K562 (cell line): ENCODE results near the gene TAS2R13. TPM values are rescaled to one million over a fixed set of nuclear protein-coding genes. Genes with fewer than 3 reads are reported as not detected.

Experiments
- BMI1 ChIP-seq: fragments of 150-350 bp; IDR thresholded peaks from 2 replicates; pipeline ENCODE4 v1.6.1; 2014; ENCODE audit warnings: low read length
- EWSR1 ChIP-seq: fragments of 450-650 bp; IDR thresholded peaks from 2 replicates; pipeline ENCODE4 v1.6.1; 2018; ENCODE audit warnings: borderline replicate concordance, mild to moderate bottlenecking, low read depth, moderate library complexity; ENCODE audit not compliant: partially characterized antibody
- EZH2 ChIP-seq: IDR thresholded peaks from 2 replicates; pipeline ENCODE4 v1.6.1; 2012; ENCODE audit warnings: low read depth, mild to moderate bottlenecking, inconsistent platforms, low read length, borderline replicate concordance
- FUS ChIP-seq: fragments of 200-400 bp; formaldehyde crosslinking; optimal IDR thresholded peaks from 2 replicates; pipeline ENCODE3; 2017; ENCODE audit warnings: low read depth, low read length
- SRSF7 ChIP-seq: fragments of 200-400 bp; formaldehyde crosslinking; optimal IDR thresholded peaks from 2 replicates; pipeline ENCODE3; 2017; ENCODE audit warnings: mild to moderate bottlenecking, low read depth, low read length
- ZBTB11 ChIP-seq, 3 experiments: fragments of 200-800 bp in 1 of 3; fragments of 250-450 bp in 1 of 3; fragments of 450-650 bp in 1 of 3; sonication (Bioruptor Pico) in 1 of 3; sonication (Bioruptor generic) in 1 of 3; formaldehyde crosslinking in 1 of 3; IDR thresholded peaks; 2 replicates each; pipeline versions ENCODE4 v1.6.1 to v1.8.0; 2016 to 2022; ENCODE audit warnings: mild to moderate bottlenecking in 2 of 3, missing genetic modification characterization in 2 of 3, missing compliant biosample characterization in 1 of 3, moderate library complexity in 1 of 3
- ZBTB12 ChIP-seq: fragments of 250-450 bp; sonication (Bioruptor Pico); IDR thresholded peaks from 2 replicates; pipeline ENCODE4 v1.4.0; 2020
- ZBTB34 ChIP-seq: fragments of 250-450 bp; sonication (Bioruptor Pico); IDR thresholded peaks from 2 replicates; pipeline ENCODE4 v1.8.0; 2021; ENCODE audit warnings: mild to moderate bottlenecking, moderate library complexity
- ZNF407 ChIP-seq: fragments of 450-650 bp; IDR thresholded peaks from 2 replicates; pipeline ENCODE4 v1.6.1; 2016; ENCODE audit warnings: low read depth
- ZNF512 ChIP-seq: IDR thresholded peaks from 2 replicates; pipeline ENCODE4 v1.6.1; 2016; ENCODE audit warnings: missing genetic modification characterization, missing compliant biosample characterization
- ZNF668 ChIP-seq: fragments of 250-450 bp; sonication (Bioruptor Pico); IDR thresholded peaks from 2 replicates; pipeline ENCODE4 v1.8.0; 2022; ENCODE audit warnings: mild to moderate bottlenecking, inconsistent platforms
- polyA plus RNA-seq, 8 experiments: library from polyadenylated mRNA; depleted of rRNA in 4 of 8; stranded (reverse) in 5 of 8; unstranded in 3 of 8; fragments of >200 nt; fragmentation: Nextera tagmentation in 2 of 8; fragmentation: Illumina TruSeq in 1 of 8; extraction: Ambion mirVana in 2 of 8; extraction: Trizol in 1 of 8; gene quantifications; 2 replicates each; pipeline versions ENCODE4 v1.2.1 to v1.2.3, GENCODE V29; 2011 to 2014; ENCODE audit warnings: inconsistent platforms in 1 of 8, missing spikeins in 1 of 8
- total RNA-seq, 7 experiments: library from RNA; depleted of rRNA in 6 of 7; stranded (reverse); fragments of >200 nt in 6 of 7; fragmentation: Illumina TruSeq in 2 of 7; extraction: Trizol in 2 of 7; gene quantifications; 2 replicates each; pipeline versions ENCODE4 v1.2.1 to v1.2.3, GENCODE V29; 2011 to 2021; ENCODE audit warnings: low replicate concordance in 1 of 7

The TAS2R13 gene
- total and polyA plus RNA-seq, 9 of the 15 experiments (the other 6 are each of a cell fraction or from before 2014, with no cell fraction given), result 0.07 to 1.4 (median 0.52) TPM; not detected in 3

GRCh38 chr12:10900972-10901371, 8.4 kb downstream of the TAS2R13 start (continued):
- TF ChIP-seq ZBTB12 (CRISPR knock-in tag) (no peak), FUS (no peak), EZH2 (no peak), ZNF512 (no peak), ZBTB11 (CRISPR knock-in tag; IDR thresholded peaks at IDR 0.05) (no peak), EWSR1 (no peak), ZNF668 (CRISPR knock-in tag) (no peak), SRSF7 (no peak), BMI1 (no peak), ZBTB34 (CRISPR knock-in tag) (no peak), ZNF407 (no peak)
